Measurements from ENCODE around the gene ZNFX1. TPM values are rescaled to one million over a fixed set of nuclear protein-coding genes. Genes with fewer than 3 reads are reported as not detected.

Gene ZNFX1
- total RNA-seq, 1 donor from 2014 or later: 6.9 TPM

DNA sequence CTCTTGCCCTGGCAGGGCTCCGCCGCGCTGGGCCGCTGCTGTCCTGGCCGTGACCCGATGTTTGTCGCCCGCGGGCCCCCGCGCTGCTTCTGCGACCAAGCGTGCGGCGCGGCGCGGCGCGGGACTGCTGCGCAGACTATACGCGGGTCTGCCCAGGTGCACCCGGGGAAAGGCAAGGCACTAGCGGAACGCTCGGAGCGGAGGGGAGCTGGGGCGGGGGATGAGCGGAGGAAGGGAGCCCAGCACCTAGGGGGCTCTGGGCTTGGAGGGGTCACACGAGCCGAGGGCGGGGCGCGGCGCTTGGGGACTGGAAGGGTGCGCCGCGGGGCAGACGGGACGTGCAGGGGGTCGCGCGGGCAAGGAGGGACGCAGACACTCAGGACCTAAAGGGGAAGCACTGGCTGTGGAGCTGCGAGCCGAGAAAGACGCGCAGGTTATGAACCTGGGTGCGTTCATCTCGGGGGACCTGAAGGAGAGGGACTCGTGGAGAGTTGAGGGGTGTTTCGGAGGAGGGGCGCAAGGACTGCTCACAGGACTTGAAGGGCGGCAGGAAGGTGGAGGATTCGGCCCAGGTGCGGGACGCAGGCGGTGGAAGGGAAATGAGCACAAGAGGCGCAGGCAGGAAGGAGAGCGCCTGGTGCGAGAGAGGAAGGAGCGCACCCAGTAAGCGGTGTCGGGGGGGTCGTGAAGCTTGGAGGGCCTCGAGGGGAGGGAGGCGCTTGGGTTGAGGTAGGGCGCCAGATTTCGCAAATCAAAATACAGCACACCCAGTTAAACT is 40.8 kb upstream of the ZNFX1 start:
- Histone ChIP-seq H3K36me3 (no peaks in the 10 kb centered on the region), H3K9me3 (ENCODE audit: low read depth) (peaks cover 13% of the 10 kb centered on the region)
- H3K4me3 Mint-ChIP-seq: peak overlapping the region; percentile 77

DNA sequence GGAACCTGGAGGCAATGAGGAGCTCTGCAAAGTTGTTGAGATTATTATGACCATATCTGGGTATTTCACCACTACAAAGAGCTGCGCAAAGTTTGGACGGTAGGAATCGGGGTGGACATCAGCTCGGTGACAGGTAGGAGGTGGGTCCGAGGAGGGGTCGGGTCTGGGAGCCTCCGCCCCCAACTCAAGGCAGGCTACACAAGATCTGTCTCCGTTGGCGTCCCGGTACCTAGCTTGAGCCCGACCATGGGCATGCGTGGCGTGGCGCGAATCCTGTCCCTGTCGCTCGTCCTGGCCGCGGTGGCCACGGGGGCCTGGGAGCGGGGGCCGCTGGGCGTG is 40.2 kb upstream of the ZNFX1 start:
- H3K36me3 Mint-ChIP-seq: no peaks in the 10 kb centered on the region
- H3F3A ChIP-seq (ENCODE audit: low read depth): no peaks in the 10 kb centered on the region
- no peaks in the 10 kb centered on the region for H3K79me2 ChIP-seq (ENCODE audit: low read depth)
- H3K27me3 Mint-ChIP-seq (ENCODE audit: insufficient read depth, low read depth): peaks cover 49% of the 10 kb centered on the region
- no peak overlapping the region for H3K27ac ChIP-seq
- H3K27me3 ChIP-seq: peaks cover 72% of the 10 kb centered on the region
- DNase-seq (ENCODE audit: low spot score): no peak
- TF ChIP-seq, protein P1, sequence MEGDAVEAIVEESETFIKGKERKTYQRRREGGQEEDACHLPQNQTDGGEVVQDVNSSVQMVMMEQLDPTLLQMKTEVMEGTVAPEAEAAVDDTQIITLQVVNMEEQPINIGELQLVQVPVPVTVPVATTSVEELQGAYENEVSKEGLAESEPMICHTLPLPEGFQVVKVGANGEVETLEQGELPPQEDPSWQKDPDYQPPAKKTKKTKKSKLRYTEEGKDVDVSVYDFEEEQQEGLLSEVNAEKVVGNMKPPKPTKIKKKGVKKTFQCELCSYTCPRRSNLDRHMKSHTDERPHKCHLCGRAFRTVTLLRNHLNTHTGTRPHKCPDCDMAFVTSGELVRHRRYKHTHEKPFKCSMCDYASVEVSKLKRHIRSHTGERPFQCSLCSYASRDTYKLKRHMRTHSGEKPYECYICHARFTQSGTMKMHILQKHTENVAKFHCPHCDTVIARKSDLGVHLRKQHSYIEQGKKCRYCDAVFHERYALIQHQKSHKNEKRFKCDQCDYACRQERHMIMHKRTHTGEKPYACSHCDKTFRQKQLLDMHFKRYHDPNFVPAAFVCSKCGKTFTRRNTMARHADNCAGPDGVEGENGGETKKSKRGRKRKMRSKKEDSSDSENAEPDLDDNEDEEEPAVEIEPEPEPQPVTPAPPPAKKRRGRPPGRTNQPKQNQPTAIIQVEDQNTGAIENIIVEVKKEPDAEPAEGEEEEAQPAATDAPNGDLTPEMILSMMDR (IDR thresholded peaks at IDR 0.05): peak; percentile 11
- no peak for TF ChIP-seq EZH2 (IDR thresholded peaks at IDR 0.05)
- no peak for TF ChIP-seq EZH2phosphoT487 (IDR thresholded peaks at IDR 0.05)
- H4K20me1 ChIP-seq (ENCODE audit: low read depth): peaks cover 11% of the 10 kb centered on the region
- peak overlapping the region; percentile 52 for H3K4me3 ChIP-seq
- no peaks in the 10 kb centered on the region for H3K36me3 ChIP-seq
- peak overlapping the region; percentile 90 for H3K4me2 ChIP-seq
- no peak overlapping the region for H3K27ac Mint-ChIP-seq
- H3K4me3 Mint-ChIP-seq: peak overlapping the region; percentile 76
- H3K4me1 ChIP-seq: peaks cover 7% of the 10 kb centered on the region
- H3K4me1 Mint-ChIP-seq: peaks cover 10% of the 10 kb centered on the region
- H2AFZ ChIP-seq (replicated peaks): no peak overlapping the region
- peaks cover 13% of the 10 kb centered on the region for H3K9me3 ChIP-seq (ENCODE audit: low read depth)
- peaks cover 12% of the 10 kb centered on the region for H3K9me3 Mint-ChIP-seq
- H3K9ac ChIP-seq: no peak overlapping the region

More for the DNA sequence above, 40.8 kb upstream of the ZNFX1 start:
- Histone ChIP-seq H3K79me2 (ENCODE audit: low read depth) (no peaks in the 10 kb centered on the region), H3K4me1 (peaks cover 7% of the 10 kb centered on the region), H3K4me3 (peak overlapping the region; percentile 52), H2AFZ (replicated peaks) (peak overlapping the region; percentile 70), H3K4me2 (peak overlapping the region; percentile 90), H4K20me1 (ENCODE audit: low read depth) (peaks cover 11% of the 10 kb centered on the region), H3K27me3 (peaks cover 72% of the 10 kb centered on the region), H3K27ac (no peak overlapping the region), H3F3A (ENCODE audit: low read depth) (no peaks in the 10 kb centered on the region), H3K9ac (no peak overlapping the region)
- TF ChIP-seq EZH2phosphoT487 (IDR thresholded peaks at IDR 0.05) (peak; percentile 95), EZH2 (IDR thresholded peaks at IDR 0.05) (peak; percentile 99)
- TF ChIP-seq, protein P1 (IDR thresholded peaks at IDR 0.05): no peak
- peak; percentile 57 for DNase-seq (ENCODE audit: low spot score)
- H3K36me3 Mint-ChIP-seq: no peaks in the 10 kb centered on the region
- H3K27ac Mint-ChIP-seq: no peak overlapping the region
- peaks cover 49% of the 10 kb centered on the region for H3K27me3 Mint-ChIP-seq (ENCODE audit: insufficient read depth, low read depth)
- H3K9me3 Mint-ChIP-seq: peaks cover 12% of the 10 kb centered on the region
- peaks cover 12% of the 10 kb centered on the region for H3K4me1 Mint-ChIP-seq

DNA sequence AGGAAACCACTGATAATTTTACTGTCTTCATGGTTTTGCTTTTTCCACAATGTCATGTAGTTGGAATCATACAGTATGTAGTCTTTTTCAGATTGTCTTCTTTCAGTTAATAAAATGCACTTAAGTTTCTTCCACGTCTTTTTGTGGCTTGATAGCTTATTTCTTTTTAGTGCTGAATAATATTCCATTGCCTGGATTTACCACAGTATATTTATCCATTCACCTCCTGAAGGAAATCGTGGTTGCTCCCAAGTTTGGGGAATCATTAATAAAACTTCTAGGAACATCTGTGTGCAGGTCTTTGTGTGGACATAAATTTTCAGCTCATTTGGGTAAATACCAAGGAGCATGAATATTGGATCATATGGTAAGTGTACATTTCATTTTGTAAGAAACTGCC is 38.8 kb upstream of the ZNFX1 start:
- Histone ChIP-seq H3K9me3 (ENCODE audit: low read depth) (peaks cover 13% of the 10 kb centered on the region), H3K4me3 (no peak overlapping the region), H3K4me2 (no peak overlapping the region), H4K20me1 (ENCODE audit: low read depth) (peaks cover 11% of the 10 kb centered on the region), H3K27ac (no peak overlapping the region), H3F3A (ENCODE audit: low read depth) (no peaks in the 10 kb centered on the region), H3K36me3 (no peaks in the 10 kb centered on the region), H3K27me3 (peaks cover 76% of the 10 kb centered on the region), H3K79me2 (ENCODE audit: low read depth) (no peaks in the 10 kb centered on the region), H3K9ac (no peak overlapping the region), H2AFZ (replicated peaks) (no peak overlapping the region), H3K4me1 (peaks cover 7% of the 10 kb centered on the region)
- no peak for DNase-seq (ENCODE audit: low spot score)
- no peak overlapping the region for H3K27ac Mint-ChIP-seq
- H3K27me3 Mint-ChIP-seq (ENCODE audit: insufficient read depth, low read depth): peaks cover 44% of the 10 kb centered on the region
- peaks cover 12% of the 10 kb centered on the region for H3K9me3 Mint-ChIP-seq
- peaks cover 10% of the 10 kb centered on the region for H3K4me1 Mint-ChIP-seq
- no peaks in the 10 kb centered on the region for H3K36me3 Mint-ChIP-seq
- TF ChIP-seq EZH2 (IDR thresholded peaks at IDR 0.05): no peak
- no peak for TF ChIP-seq EZH2phosphoT487 (IDR thresholded peaks at IDR 0.05)
- TF ChIP-seq, protein P1 (IDR thresholded peaks at IDR 0.05): no peak
- peak overlapping the region; percentile 16 for H3K4me3 Mint-ChIP-seq
